Glomerular visceral epithelial cell (primary cell): ENCODE measurements around the gene PLLP.

Experiments used
- DNase-seq: peaks from one replicate; pipeline ENCODE4 v3.0.0-alpha.2; 2016; ENCODE audit errors: extremely low spot score

Gene PLLP

GRCh38 chr16:57284209-57284951, at the start of gene PLLP:
Gene PLLP, minus strand, starts transcription at chr16:57284672. Its CDS starts 132 bp downstream, at chr16:57284540.
- DNase-seq, result peak; percentile 60

GRCh38 chr16:57333402-57333801, 48.9 kb upstream of the PLLP start:
- no peak for DNase-seq

- DNase-seq, result no peak
Measured at GRCh38 chr16:57331355-57331754, 46.9 kb upstream of the PLLP start.

- DNase-seq, result no peak
Measured at GRCh38 chr16:57329718-57330327, 45.4 kb upstream of the PLLP start.

GRCh38 chr16:57325458-57325857, 41.0 kb upstream of the PLLP start:
- no peak for DNase-seq

- no peak for DNase-seq
Measured at GRCh38 chr16:57324749-57325148, 40.3 kb upstream of the PLLP start.

GRCh38 chr16:57319646-57320045, 35.2 kb upstream of the PLLP start:
- no peak for DNase-seq

- DNase-seq, result no peak
Measured at GRCh38 chr16:57318240-57318970, 33.9 kb upstream of the PLLP start.

GRCh38 chr16:57316390-57317017, 32.0 kb upstream of the PLLP start:
- peak; percentile 58 for DNase-seq

GRCh38 chr16:57315416-57315815, 30.9 kb upstream of the PLLP start:
- no peak for DNase-seq

GRCh38 chr16:57314161-57314785, 29.8 kb upstream of the PLLP start:
- DNase-seq, result no peak

GRCh38 chr16:57313509-57313908, 29.0 kb upstream of the PLLP start:
- no peak for DNase-seq

GRCh38 chr16:57310801-57311200, 26.3 kb upstream of the PLLP start:
- no peak for DNase-seq

- DNase-seq, result no peak
Measured at GRCh38 chr16:57308041-57308440, 23.6 kb upstream of the PLLP start.

GRCh38 chr16:57307365-57307764, 22.9 kb upstream of the PLLP start:
- DNase-seq, result no peak

- no peak for DNase-seq
Measured at GRCh38 chr16:57306676-57307341, 22.3 kb upstream of the PLLP start.

- DNase-seq, result no peak
Measured at GRCh38 chr16:57305159-57305811, 20.8 kb upstream of the PLLP start.

GRCh38 chr16:57304169-57305061, 19.9 kb upstream of the PLLP start:
- peak; percentile 92 for DNase-seq

- DNase-seq, result no peak
Measured at GRCh38 chr16:57303910-57304168, 19.4 kb upstream of the PLLP start.
